ENCODE data around the gene EXOC1. TPM values are rescaled to one million over a fixed set of nuclear protein-coding genes. Genes with fewer than 3 reads are reported as not detected.

Gene EXOC1
- total and polyA plus RNA-seq, 2 experiments from 2014 or later, result 13.4 to 22.2 TPM

DNA sequence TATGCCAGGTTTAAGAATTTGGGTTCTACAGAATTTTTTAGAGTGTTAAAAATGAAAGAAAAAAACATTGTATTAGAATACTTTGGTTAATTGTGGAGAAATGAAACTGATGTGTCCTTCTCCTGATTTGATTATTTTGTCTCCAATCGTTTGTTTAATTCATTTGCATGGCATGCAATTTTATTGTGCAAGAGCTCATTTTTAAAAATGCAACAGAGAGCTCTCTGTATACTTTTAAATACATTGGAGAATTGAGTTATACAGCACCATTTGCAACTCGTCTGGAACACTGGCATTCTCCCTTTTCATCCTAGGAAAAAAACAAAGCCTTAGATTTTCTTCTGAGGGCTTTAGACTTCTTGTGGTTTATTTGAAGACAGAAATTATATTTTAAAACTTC is 33.2 kb upstream of the EXOC1 start:
- peaks cover 5% of the 10 kb centered on the region; the same call in 2 of the 3 replicates for H3K4me1 Mint-ChIP-seq
- Histone ChIP-seq H2AFZ (peak overlapping the region; percentile 79), H3K79me2 (replicated peaks; ENCODE audit: insufficient read depth) (no peaks in the 10 kb centered on the region), H4K20me1 (replicated peaks; ENCODE audit: insufficient read depth) (no peaks in the 10 kb centered on the region), H3K4me1 (ENCODE audit: insufficient read depth) (0 out of 2 replicates have a peak, but pooled peaks cover 5% of the 10 kb centered on the region), H3F3A (replicated peaks; ENCODE audit: low read depth) (no peaks in the 10 kb centered on the region), H3K4me3 (peak overlapping the region; percentile 31; the same call in 1 of the 2 replicates), H3K36me3 (ENCODE audit: insufficient read depth) (no peaks in the 10 kb centered on the region), H3K4me2 (peak overlapping the region; percentile 46; the same call in 1 of the 2 replicates), H3K27ac (ENCODE audit: low read depth) (no peak overlapping the region), H3K27me3 (ENCODE audit: insufficient read depth) (no peaks in the 10 kb centered on the region), H3K9me2 (ENCODE audit: insufficient read depth) (no peaks in the 10 kb centered on the region)
- H3K27me3 Mint-ChIP-seq (ENCODE audit: insufficient read depth, low read depth, poor library complexity), result peaks cover 3% of the 10 kb centered on the region
- no peak overlapping the region; the same call in 2 of the 3 replicates for H3K4me3 Mint-ChIP-seq
- no peaks in the 10 kb centered on the region for H3K9me3 Mint-ChIP-seq
- no peaks in the 10 kb centered on the region for H3K36me3 Mint-ChIP-seq (ENCODE audit: low read depth)
- DNase-seq (ENCODE audit: low spot score) (no peak), ATAC-seq (no peak)
- TF ChIP-seq, protein P1, sequence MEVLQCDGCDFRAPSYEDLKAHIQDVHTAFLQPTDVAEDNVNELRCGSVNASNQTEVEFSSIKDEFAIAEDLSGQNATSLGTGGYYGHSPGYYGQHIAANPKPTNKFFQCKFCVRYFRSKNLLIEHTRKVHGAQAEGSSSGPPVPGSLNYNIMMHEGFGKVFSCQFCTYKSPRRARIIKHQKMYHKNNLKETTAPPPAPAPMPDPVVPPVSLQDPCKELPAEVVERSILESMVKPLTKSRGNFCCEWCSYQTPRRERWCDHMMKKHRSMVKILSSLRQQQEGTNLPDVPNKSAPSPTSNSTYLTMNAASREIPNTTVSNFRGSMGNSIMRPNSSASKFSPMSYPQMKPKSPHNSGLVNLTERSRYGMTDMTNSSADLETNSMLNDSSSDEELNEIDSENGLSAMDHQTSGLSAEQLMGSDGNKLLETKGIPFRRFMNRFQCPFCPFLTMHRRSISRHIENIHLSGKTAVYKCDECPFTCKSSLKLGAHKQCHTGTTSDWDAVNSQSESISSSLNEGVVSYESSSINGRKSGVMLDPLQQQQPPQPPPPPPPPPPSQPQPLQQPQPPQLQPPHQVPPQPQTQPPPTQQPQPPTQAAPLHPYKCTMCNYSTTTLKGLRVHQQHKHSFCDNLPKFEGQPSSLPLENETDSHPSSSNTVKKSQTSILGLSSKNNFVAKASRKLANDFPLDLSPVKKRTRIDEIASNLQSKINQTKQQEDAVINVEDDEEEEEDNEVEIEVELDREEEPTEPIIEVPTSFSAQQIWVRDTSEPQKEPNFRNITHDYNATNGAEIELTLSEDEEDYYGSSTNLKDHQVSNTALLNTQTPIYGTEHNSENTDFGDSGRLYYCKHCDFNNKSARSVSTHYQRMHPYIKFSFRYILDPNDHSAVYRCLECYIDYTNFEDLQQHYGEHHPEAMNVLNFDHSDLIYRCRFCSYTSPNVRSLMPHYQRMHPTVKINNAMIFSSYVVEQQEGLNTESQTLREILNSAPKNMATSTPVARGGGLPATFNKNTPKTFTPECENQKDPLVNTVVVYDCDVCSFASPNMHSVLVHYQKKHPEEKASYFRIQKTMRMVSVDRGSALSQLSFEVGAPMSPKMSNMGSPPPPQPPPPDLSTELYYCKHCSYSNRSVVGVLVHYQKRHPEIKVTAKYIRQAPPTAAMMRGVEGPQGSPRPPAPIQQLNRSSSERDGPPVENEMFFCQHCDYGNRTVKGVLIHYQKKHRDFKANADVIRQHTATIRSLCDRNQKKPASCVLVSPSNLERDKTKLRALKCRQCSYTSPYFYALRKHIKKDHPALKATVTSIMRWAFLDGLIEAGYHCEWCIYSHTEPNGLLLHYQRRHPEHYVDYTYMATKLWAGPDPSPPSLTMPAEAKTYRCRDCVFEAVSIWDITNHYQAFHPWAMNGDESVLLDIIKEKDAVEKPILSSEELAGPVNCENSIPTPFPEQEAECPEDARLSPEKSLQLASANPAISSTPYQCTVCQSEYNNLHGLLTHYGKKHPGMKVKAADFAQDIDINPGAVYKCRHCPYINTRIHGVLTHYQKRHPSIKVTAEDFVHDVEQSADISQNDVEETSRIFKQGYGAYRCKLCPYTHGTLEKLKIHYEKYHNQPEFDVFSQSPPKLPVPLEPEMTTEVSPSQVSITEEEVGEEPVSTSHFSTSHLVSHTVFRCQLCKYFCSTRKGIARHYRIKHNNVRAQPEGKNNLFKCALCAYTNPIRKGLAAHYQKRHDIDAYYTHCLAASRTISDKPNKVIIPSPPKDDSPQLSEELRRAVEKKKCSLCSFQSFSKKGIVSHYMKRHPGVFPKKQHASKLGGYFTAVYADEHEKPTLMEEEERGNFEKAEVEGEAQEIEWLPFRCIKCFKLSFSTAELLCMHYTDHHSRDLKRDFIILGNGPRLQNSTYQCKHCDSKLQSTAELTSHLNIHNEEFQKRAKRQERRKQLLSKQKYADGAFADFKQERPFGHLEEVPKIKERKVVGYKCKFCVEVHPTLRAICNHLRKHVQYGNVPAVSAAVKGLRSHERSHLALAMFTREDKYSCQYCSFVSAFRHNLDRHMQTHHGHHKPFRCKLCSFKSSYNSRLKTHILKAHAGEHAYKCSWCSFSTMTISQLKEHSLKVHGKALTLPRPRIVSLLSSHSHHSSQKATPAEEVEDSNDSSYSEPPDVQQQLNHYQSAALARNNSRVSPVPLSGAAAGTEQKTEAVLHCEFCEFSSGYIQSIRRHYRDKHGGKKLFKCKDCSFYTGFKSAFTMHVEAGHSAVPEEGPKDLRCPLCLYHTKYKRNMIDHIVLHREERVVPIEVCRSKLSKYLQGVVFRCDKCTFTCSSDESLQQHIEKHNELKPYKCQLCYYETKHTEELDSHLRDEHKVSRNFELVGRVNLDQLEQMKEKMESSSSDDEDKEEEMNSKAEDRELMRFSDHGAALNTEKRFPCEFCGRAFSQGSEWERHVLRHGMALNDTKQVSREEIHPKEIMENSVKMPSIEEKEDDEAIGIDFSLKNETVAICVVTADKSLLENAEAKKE (CRISPR knock-in tag; IDR thresholded peaks at IDR 0.05), result no peak
- TF ChIP-seq EZH2phosphoT487 (IDR thresholded peaks at IDR 0.05; ENCODE audit: unreplicated experiment), result no peak
- H3K27ac Mint-ChIP-seq, result no peak overlapping the region

DNA sequence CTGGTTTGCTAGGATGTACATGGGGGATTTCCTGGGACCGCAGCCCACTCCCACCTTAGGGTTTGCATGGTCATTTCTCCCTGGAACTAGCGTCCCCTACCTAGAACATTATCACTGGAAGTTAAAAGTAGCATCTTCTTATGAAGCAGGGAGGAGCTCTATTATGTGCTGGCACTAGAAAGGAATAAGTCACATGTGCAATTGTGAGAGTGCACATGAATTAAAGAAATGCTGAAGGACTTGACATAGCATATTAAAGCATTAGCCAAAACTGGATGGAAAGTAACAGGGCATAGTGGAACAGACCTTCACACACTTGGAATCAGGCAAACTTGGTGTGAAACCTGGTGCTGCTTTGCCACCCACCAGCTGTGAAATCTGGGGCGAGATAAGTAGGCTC is 31.1 kb upstream of the EXOC1 start:
- no peak overlapping the region for H3K27ac Mint-ChIP-seq
- TF ChIP-seq NANOG (IDR thresholded peaks at IDR 0.05; ENCODE audit: borderline replicate concordance) (no peak), STAT1 (IDR thresholded peaks at IDR 0.05; ENCODE audit: unreplicated experiment) (no peak), POLR2AphosphoS5 (IDR thresholded peaks at IDR 0.05; ENCODE audit: low read depth) (no peak), ZNF331 (CRISPR knock-in tag; IDR thresholded peaks at IDR 0.05; ENCODE audit: low read depth) (no peak), CREB1 (CRISPR knock-in tag; IDR thresholded peaks at IDR 0.05; ENCODE audit: low read depth) (no peak)
- TF ChIP-seq, protein P1 (CRISPR knock-in tag; IDR thresholded peaks at IDR 0.05), result no peak

More for the DNA sequence above, 31.1 kb upstream of the EXOC1 start:
- no peaks in the 10 kb centered on the region for H3K9me3 Mint-ChIP-seq
- Histone ChIP-seq H4K20me1 (replicated peaks; ENCODE audit: insufficient read depth) (no peaks in the 10 kb centered on the region), H3K9me2 (ENCODE audit: insufficient read depth) (0 out of 2 replicates have a peak, but pooled peaks cover 5% of the 10 kb centered on the region), H3K4me2 (no peak overlapping the region), H3K4me1 (ENCODE audit: insufficient read depth) (0 out of 2 replicates have a peak, but pooled peaks cover 5% of the 10 kb centered on the region), H3K4me3 (no peak overlapping the region), H3F3A (replicated peaks; ENCODE audit: low read depth) (no peaks in the 10 kb centered on the region), H3K79me2 (replicated peaks; ENCODE audit: insufficient read depth) (no peaks in the 10 kb centered on the region), H3K36me3 (ENCODE audit: insufficient read depth) (no peaks in the 10 kb centered on the region), H2AFZ (peak overlapping the region; percentile 70; the same call in 1 of the 2 replicates), H3K27ac (ENCODE audit: low read depth) (no peak overlapping the region), H3K27me3 (ENCODE audit: insufficient read depth) (no peaks in the 10 kb centered on the region)
- ATAC-seq, result no peak
- H3K36me3 Mint-ChIP-seq (ENCODE audit: low read depth), result no peaks in the 10 kb centered on the region
- H3K27me3 Mint-ChIP-seq (ENCODE audit: insufficient read depth, low read depth, poor library complexity), result peaks cover 3% of the 10 kb centered on the region
- no peak overlapping the region for H3K4me3 Mint-ChIP-seq
- DNase-seq (ENCODE audit: low spot score), result no peak
- peaks cover 5% of the 10 kb centered on the region; the same call in 2 of the 3 replicates for H3K4me1 Mint-ChIP-seq
